HG02798 (cell line): Measurements from ENCODE around the gene NRAS.

Experiments
- ATAC-seq: cut with Tn5 transposase; IDR thresholded peaks from one replicate; pipeline ENCODE4 v1.9.1; 2021; ENCODE audit warnings: mild to moderate bottlenecking; ENCODE audit not compliant: unreplicated experiment, poor library complexity

Gene NRAS

DNA sequence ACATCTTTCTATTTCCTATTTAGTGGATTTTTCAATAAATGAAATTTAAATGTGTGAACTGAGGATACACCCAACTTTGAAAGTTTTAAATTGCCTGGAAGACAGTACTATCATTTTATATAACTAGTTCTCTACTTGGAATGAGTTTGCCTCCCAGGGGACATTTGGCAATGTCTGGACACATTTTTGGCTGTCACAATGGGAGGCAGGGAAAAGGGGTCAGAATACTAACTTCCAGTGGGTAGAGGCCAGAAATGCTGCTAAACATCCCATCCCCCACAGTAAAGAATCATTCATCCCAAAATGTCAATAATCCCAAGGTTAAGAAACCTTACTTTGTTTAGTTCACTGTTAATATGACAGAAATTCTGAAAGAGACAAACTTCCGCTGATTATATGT, 13.2 kb upstream of the NRAS start:
- ATAC-seq: no peak

DNA sequence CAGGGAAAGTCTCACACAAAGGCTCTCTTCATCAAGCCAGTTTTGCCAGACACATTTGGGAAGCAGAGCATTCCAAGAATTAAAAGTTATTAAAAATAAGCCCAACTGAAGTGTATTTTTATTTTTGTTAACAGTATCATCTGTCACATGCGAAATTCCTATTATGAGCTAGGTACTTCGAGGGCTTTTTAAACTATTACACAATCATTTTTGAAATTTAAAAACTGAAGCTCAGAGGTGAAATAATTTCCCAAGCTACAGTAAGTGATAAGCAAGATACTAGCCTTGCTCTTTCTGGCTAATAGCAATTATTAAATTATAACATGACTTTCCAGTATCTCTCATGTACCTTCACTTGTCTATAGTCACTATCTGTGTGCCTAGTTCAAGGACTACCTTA, 12.0 kb upstream of the NRAS start:
- no peak for ATAC-seq

DNA sequence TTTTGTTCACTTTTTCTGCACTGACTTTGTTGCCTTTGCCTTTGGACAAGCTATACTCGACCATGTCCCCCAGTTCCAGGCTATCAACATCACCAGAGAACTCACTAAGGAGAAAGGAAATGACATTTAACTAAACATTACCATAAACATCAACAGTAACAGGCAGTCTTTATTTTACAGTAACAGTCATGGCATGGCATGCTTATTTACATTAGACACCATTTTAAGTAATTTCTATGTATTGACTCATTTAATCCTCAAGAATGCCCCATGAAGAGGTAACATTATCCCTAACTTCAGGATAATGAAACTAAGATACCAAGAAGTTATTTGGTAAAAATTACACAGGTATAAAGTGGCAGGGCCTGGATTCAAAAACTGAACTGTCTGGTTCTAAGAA, 8.7 kb upstream of the NRAS start:
- ATAC-seq: no peak

DNA sequence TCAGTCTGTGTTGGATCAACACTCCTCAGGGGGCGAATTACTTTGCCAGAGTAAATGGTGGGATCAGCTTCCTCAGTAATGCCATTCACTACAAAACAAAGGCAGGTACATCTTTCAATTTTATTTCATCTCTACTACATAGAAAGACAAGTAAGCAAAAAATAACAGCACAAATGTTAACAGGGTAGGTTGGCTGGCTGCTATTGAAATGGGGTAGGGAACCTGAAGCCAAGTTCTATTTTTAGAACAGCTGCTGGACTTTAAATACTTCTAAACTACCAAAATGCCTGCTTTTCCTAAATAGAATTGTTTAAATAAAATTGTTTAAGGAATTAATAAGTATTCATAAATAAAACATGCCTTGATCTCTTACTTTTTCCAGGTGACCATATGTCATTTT, 7.3 kb upstream of the NRAS start:
- no peak for ATAC-seq

GRCh38 chr1:114723457-114723856, 6.9 kb upstream of the NRAS start:
- no peak for ATAC-seq

GRCh38 chr1:114720492-114720891, 3.9 kb upstream of the NRAS start:
- ATAC-seq: no peak

GRCh38 chr1:114719424-114719787, 2.8 kb upstream of the NRAS start:
- no peak for ATAC-seq

GRCh38 chr1:114718661-114719423, 2.3 kb upstream of the NRAS start:
- ATAC-seq: no peak

DNA sequence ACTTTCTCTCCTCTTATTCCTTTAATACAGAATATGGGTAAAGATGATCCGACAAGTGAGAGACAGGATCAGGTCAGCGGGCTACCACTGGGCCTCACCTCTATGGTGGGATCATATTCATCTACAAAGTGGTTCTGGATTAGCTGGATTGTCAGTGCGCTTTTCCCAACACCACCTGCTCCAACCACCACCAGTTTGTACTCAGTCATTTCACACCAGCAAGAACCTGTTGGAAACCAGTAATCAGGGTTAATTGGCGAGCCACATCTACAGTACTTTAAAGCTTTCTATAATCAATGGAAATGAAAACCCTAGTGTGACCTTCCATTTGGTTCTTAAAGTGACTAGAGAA, 643 bp downstream of the NRAS start:
- no peak for ATAC-seq

GRCh38 chr1:114712977-114713376, 3.6 kb downstream of the NRAS start:
- ATAC-seq: no peak

DNA sequence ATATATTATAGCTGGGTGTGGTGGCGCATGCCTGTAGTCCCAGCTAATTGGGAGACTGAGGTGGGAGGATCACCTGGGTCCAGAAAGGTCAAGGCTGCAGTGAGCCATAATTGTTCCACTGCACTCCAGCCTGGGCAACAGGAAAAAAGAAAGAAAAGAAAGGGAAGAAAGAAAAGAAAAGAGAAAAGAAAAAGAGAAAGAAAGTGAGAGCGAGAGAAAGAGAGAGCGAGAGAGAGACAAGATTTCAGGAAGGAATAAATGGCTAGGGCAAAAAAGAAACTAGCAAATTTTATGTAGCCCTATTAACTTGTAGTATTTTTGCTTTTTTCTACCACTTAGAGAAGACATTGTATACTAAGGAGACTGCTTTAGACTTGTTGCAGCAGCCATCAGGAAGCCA, 6.2 kb downstream of the NRAS start:
- ATAC-seq: no peak

GRCh38 chr1:114707604-114708003, 9.0 kb downstream of the NRAS start:
- no peak for ATAC-seq

DNA sequence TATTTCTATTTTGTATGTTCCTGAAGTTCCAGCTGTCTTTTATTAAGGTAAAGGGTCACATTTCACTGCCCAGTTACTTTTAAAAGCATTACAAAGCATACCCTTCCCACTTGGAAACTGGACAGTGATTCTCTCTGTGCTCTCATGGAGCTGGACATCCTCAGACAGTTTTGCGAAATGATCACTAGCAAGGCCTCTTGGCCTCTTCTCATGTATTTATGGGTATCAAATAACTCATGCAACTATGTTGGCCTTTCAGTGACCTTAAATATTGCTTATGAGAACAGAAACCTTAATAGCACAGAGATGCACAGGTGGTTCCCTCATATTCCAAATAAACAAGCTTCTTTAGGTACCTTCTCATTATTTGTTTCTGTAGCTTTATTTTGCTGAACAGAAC, 13.3 kb downstream of the NRAS start:
- peak; percentile 53 for ATAC-seq

DNA sequence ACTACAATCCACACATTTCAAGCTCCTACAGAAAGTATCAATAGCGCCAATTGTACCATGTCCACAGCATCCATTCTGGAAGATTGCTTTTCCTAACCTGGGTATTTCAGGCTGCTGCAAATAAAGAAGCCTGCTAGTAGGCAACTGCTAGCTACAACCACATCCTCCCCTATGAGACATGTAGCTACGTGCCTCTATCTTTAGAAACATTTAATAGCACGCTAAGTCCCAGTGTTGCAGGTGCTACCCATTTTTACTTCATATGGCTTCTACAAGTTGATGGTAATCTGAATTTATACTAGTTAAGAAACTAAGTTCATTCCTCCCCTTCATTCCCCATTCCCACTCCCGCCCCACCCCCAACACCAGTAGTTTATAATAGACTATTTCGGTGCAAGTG, 13.8 kb downstream of the NRAS start:
- ATAC-seq: no peak

GRCh38 chr1:114701931-114702330, 14.6 kb downstream of the NRAS start:
- no peak for ATAC-seq

GRCh38 chr1:114700036-114700600, 16.5 kb downstream of the NRAS start:
- ATAC-seq: no peak

GRCh38 chr1:114696810-114697209, 19.8 kb downstream of the NRAS start:
- no peak for ATAC-seq

- ATAC-seq: no peak
These were observed 21.0 kb downstream of the NRAS start, which contains the start of gene AMPD1 for GRCh38 chr1:114695430-114696058. TSS of gene AMPD1 (minus strand) at chr1:114695546. CDS start at chr1:114695471, 75 bp downstream.

GRCh38 chr1:114694540-114695310, 21.8 kb downstream of the NRAS start:
- no peak for ATAC-seq

DNA sequence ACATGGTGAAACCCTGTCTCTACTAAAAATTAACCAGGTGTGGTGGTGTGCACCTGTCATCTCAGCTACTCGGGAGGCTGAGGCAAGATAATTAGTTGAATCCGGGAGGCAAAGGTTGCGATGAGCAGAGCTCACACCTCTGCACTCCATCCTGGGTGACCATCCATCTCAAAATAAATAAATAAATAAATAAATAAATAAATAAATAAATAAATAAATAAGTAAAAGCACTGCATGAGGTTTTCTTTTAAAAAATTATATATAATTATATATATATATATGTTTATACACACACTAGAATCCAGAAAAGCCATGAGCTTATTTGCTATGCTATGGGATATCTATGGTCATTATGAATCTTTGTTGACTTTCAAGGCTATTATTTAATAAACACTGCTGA, 23.6 kb downstream of the NRAS start:
- ATAC-seq: no peak

DNA sequence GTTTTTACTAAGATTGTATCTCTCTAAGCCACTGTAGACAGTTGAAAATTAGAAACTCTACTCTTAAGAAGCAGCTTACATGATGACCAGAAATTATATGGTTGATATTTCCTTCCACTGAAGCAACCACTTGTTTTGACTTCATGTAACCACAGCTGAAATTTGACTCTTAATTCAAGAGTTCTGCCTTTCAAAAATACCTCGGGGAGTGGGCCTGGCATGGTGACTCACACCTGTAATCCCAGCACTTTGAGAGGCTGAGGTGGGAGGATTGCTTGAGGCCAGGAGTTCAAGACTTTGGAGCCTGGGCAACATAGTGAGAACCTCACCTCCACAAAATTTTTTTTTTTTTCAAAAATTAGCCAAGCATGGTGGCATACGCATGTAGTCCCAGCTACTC, 25.5 kb downstream of the NRAS start:
- no peak for ATAC-seq
